HepG2 (cell line): Measurements from ENCODE around the gene GNAZ. TPM values are rescaled to one million over a fixed set of nuclear protein-coding genes. Genes with fewer than 3 reads are reported as not detected.

Experiments
- MXD4 ChIP-seq: IDR thresholded peaks from 2 replicates; pipeline ENCODE4 v1.6.1; 2016; ENCODE audit warnings: mild to moderate bottlenecking, missing biosample characterization, missing genetic modification reagents
- NCOA5 ChIP-seq: sonication (generic); formaldehyde crosslinking; IDR thresholded peaks from 2 replicates; pipeline ENCODE4 v1.4.0; 2020; ENCODE audit warnings: missing genetic modification reagents
- NCOR1 ChIP-seq: fragments of 200-600 bp; sonication (generic); IDR thresholded peaks from 2 replicates; pipeline ENCODE4 v1.7.0; 2017; ENCODE audit warnings: antibody characterized with exemption, low read length, borderline replicate concordance
- PAF1 ChIP-seq: IDR thresholded peaks from 2 replicates; pipeline ENCODE4 v1.6.1; 2016; ENCODE audit warnings: missing genetic modification reagents, missing compliant biosample characterization
- RAD21 ChIP-seq: fragments of 450-650 bp; formaldehyde crosslinking; IDR thresholded peaks from 2 replicates; pipeline ENCODE4 v1.5.0; 2020; ENCODE audit warnings: mild to moderate bottlenecking
- REXO4 ChIP-seq: sonication (generic); formaldehyde crosslinking; IDR thresholded peaks from 2 replicates; pipeline ENCODE4 v1.8.0; 2022; ENCODE audit warnings: missing genetic modification reagents, mild to moderate bottlenecking, borderline replicate concordance
- RFXAP ChIP-seq: sonication (generic); formaldehyde crosslinking; IDR thresholded peaks from 2 replicates; pipeline ENCODE4 v1.4.0; 2020; ENCODE audit warnings: missing genetic modification reagents, borderline replicate concordance
- TBX2 ChIP-seq: sonication (generic); formaldehyde crosslinking; IDR thresholded peaks from 2 replicates; pipeline ENCODE4 v1.5.0; 2020; ENCODE audit warnings: missing genetic modification reagents, mild to moderate bottlenecking, borderline replicate concordance
- TCF12 ChIP-seq, 2 experiments: fragments of 450-650 bp in 1 of 2; sonication (generic) in 1 of 2; formaldehyde crosslinking in 1 of 2; IDR thresholded peaks; 2 replicates each; pipeline versions ENCODE4 v1.6.1 to v1.8.0; 2017 to 2022; ENCODE audit warnings: antibody characterized with exemption in 1 of 2, mild to moderate bottlenecking in 1 of 2, missing genetic modification reagents in 1 of 2, moderate library complexity in 1 of 2
- YEATS4 ChIP-seq: sonication (generic); formaldehyde crosslinking; IDR thresholded peaks from 2 replicates; pipeline ENCODE4 v1.4.0; 2020; ENCODE audit warnings: missing genetic modification reagents, borderline replicate concordance
- ZNF317 ChIP-seq: sonication (generic); formaldehyde crosslinking; IDR thresholded peaks from 2 replicates; pipeline ENCODE4 v1.5.0; 2020; ENCODE audit warnings: mild to moderate bottlenecking, missing genetic modification reagents
- ZNF768 ChIP-seq: sonication (generic); formaldehyde crosslinking; IDR thresholded peaks from 2 replicates; pipeline ENCODE4 v1.4.0; 2020; ENCODE audit warnings: missing genetic modification reagents
- ZNF850 ChIP-seq: sonication (generic); formaldehyde crosslinking; conservative IDR thresholded peaks from 2 replicates; pipeline ENCODE4 v1.9.0; 2021; ENCODE audit warnings: mild to moderate bottlenecking, missing genetic modification reagents
- ZSCAN12 ChIP-seq: sonication (generic); formaldehyde crosslinking; IDR thresholded peaks from 2 replicates; pipeline ENCODE4 v1.9.0; 2021; ENCODE audit warnings: mild to moderate bottlenecking, missing genetic modification reagents
- polyA plus RNA-seq, 8 experiments: library from polyadenylated mRNA; depleted of rRNA in 3 of 8; stranded (reverse) in 7 of 8; unstranded in 1 of 8; fragments of >200 nt; fragmentation: Illumina TruSeq in 4 of 8; extraction: Trizol in 4 of 8; gene quantifications; 2 replicates each; pipeline versions ENCODE4 v1.2.1 to v1.2.3, GENCODE V29; 2011 to 2016; ENCODE audit warnings: low read depth in 4 of 8, missing spikeins in 1 of 8, mixed read lengths in 1 of 8; ENCODE audit not compliant: insufficient read depth in 1 of 8
- total RNA-seq, 5 experiments: library from RNA; depleted of rRNA; stranded (reverse); fragments of >200 nt; fragmentation: Illumina TruSeq; extraction: Trizol; gene quantifications; 2 replicates each; pipeline ENCODE4 v1.2.3, GENCODE V29; 2016; ENCODE audit warnings: low read depth in 1 of 5
- TF ChIP-seq, protein P1 (sequence below), 2 experiments: sonication (generic) in 1 of 2; formaldehyde crosslinking in 1 of 2; IDR thresholded peaks; 2 replicates each; pipeline versions ENCODE4 v1.6.1 to v1.9.0; 2014 to 2022; ENCODE audit warnings: antibody characterized with exemption in 1 of 2, borderline replicate concordance in 1 of 2, inconsistent platforms in 1 of 2, low read depth in 1 of 2, missing genetic modification reagents in 1 of 2
- TF ChIP-seq, protein P2 (sequence below): sonication (generic); formaldehyde crosslinking; IDR thresholded peaks from 2 replicates; pipeline ENCODE4 v1.8.0; 2022; ENCODE audit warnings: missing genetic modification reagents, mild to moderate bottlenecking, moderate library complexity, borderline replicate concordance
- TF ChIP-seq, protein P3 (sequence below): sonication (generic); formaldehyde crosslinking; IDR thresholded peaks from 2 replicates; pipeline ENCODE4 v1.8.1; 2023; ENCODE audit warnings: missing genetic modification reagents, inconsistent platforms, borderline replicate concordance
- TF ChIP-seq, protein P4 (sequence below): sonication (generic); formaldehyde crosslinking; IDR thresholded peaks from 2 replicates; pipeline ENCODE4 v1.4.0; 2020; ENCODE audit warnings: missing genetic modification reagents
- TF ChIP-seq, protein P5 (sequence below): sonication (generic); formaldehyde crosslinking; IDR thresholded peaks from 2 replicates; pipeline ENCODE4 v1.4.0; 2020; ENCODE audit warnings: missing genetic modification reagents

Gene GNAZ
- total and polyA plus RNA-seq, 2 of the 13 experiments (the other 11 are each of a cell fraction or from before 2014, with no cell fraction given): 11.4 to 22.3 TPM

DNA sequence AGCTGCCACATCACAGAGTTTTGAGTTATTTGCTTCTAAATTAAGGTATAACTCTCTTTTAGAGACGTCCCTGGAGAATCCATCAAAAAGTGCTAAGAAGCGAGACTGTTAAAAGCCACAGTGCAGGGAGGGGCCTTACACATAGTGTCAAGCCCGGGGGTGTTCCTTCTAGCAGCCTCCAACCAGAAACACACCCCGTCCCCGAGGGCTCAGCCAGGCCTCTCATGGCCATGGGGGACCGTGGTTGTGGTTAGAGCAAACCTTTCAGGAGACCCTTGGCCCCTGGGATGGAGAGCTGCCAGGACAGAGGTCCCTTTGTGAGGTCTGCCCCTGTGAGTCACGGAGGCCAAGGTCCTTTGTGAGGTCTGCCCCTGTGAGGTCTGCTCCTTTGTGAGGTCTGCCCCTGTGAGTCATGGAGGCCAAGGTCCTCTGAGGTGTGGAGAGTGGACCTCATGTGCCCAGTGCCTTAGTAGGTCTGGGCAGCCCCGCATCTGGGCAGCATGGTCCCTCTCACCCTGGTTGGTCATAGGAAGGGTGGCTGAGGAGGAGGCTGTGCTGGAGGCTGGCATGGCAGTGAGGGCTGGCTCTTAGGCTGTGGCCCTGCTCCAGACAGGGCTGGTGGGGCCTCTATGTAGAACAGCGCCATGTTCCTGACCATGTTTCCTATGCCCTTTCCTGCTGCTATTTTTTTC, 5.4 kb downstream of the GNAZ start (continued):
- TF ChIP-seq NCOR1: peak; percentile 93
- TF ChIP-seq REXO4 (CRISPR knock-in tag): no peak
- TF ChIP-seq, protein P1, sequence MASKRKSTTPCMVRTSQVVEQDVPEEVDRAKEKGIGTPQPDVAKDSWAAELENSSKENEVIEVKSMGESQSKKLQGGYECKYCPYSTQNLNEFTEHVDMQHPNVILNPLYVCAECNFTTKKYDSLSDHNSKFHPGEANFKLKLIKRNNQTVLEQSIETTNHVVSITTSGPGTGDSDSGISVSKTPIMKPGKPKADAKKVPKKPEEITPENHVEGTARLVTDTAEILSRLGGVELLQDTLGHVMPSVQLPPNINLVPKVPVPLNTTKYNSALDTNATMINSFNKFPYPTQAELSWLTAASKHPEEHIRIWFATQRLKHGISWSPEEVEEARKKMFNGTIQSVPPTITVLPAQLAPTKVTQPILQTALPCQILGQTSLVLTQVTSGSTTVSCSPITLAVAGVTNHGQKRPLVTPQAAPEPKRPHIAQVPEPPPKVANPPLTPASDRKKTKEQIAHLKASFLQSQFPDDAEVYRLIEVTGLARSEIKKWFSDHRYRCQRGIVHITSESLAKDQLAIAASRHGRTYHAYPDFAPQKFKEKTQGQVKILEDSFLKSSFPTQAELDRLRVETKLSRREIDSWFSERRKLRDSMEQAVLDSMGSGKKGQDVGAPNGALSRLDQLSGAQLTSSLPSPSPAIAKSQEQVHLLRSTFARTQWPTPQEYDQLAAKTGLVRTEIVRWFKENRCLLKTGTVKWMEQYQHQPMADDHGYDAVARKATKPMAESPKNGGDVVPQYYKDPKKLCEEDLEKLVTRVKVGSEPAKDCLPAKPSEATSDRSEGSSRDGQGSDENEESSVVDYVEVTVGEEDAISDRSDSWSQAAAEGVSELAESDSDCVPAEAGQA (IDR thresholded peaks at IDR 0.05; ENCODE audit: low read depth): peak; percentile 34; the same call in 1 of the 2 replicates
- TF ChIP-seq, protein P1 (CRISPR knock-in tag; IDR thresholded peaks at IDR 0.05; ENCODE audit: borderline replicate concordance): no peak
- TF ChIP-seq NCOA5 (CRISPR knock-in tag): no peak
- TF ChIP-seq RFXAP: peak; percentile 35; the same call in 1 of the 2 replicates
- TF ChIP-seq YEATS4 (CRISPR knock-in tag): peak; percentile 44
- TF ChIP-seq MXD4 (CRISPR knock-in tag): peak; percentile 68
- no peak for TF ChIP-seq TCF12 (IDR thresholded peaks at IDR 0.05)
- no peak for TF ChIP-seq TCF12 (CRISPR knock-in tag; IDR thresholded peaks at IDR 0.05)
- no peak for TF ChIP-seq PAF1 (CRISPR knock-in tag)
- TF ChIP-seq ZNF768 (CRISPR knock-in tag): peak; percentile 47; the same call in 1 of the 2 replicates
- TF ChIP-seq, protein P2, sequence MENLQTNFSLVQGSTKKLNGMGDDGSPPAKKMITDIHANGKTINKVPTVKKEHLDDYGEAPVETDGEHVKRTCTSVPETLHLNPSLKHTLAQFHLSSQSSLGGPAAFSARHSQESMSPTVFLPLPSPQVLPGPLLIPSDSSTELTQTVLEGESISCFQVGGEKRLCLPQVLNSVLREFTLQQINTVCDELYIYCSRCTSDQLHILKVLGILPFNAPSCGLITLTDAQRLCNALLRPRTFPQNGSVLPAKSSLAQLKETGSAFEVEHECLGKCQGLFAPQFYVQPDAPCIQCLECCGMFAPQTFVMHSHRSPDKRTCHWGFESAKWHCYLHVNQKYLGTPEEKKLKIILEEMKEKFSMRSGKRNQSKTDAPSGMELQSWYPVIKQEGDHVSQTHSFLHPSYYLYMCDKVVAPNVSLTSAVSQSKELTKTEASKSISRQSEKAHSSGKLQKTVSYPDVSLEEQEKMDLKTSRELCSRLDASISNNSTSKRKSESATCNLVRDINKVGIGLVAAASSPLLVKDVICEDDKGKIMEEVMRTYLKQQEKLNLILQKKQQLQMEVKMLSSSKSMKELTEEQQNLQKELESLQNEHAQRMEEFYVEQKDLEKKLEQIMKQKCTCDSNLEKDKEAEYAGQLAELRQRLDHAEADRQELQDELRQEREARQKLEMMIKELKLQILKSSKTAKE (CRISPR knock-in tag): peak; percentile 83
- no peak for TF ChIP-seq ZSCAN12 (CRISPR knock-in tag)
- TF ChIP-seq, protein P3, sequence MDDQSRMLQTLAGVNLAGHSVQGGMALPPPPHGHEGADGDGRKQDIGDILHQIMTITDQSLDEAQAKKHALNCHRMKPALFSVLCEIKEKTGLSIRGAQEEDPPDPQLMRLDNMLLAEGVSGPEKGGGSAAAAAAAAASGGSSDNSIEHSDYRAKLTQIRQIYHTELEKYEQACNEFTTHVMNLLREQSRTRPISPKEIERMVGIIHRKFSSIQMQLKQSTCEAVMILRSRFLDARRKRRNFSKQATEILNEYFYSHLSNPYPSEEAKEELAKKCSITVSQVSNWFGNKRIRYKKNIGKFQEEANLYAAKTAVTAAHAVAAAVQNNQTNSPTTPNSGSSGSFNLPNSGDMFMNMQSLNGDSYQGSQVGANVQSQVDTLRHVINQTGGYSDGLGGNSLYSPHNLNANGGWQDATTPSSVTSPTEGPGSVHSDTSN (CRISPR knock-in tag): no peak
- no peak for TF ChIP-seq ZNF317
- TF ChIP-seq ZNF850 (CRISPR knock-in tag): no peak
- TF ChIP-seq TBX2 (CRISPR knock-in tag): peak; percentile 99
- peak; percentile 66 for TF ChIP-seq RAD21 (CRISPR knock-in tag)
- TF ChIP-seq, protein P4, sequence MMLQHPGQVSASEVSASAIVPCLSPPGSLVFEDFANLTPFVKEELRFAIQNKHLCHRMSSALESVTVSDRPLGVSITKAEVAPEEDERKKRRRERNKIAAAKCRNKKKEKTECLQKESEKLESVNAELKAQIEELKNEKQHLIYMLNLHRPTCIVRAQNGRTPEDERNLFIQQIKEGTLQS: peak; percentile 98
- TF ChIP-seq, protein P5, sequence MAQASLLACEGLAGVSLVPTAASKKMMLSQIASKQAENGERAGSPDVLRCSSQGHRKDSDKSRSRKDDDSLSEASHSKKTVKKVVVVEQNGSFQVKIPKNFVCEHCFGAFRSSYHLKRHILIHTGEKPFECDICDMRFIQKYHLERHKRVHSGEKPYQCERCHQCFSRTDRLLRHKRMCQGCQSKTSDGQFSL (CRISPR knock-in tag): no peak
